Activated naive CD4-positive, alpha-beta T cell treated with anti-CD3 and anti-CD28 coated beads, Interleukin-2, amount 50 U/mL, for 72 hours (primary cell): ENCODE results near the gene CIB4. TPM values are rescaled to one million over a fixed set of nuclear protein-coding genes. Genes with fewer than 3 reads are reported as not detected.
A peak's percentile ranks its signal among the peaks of the same experiment; 100 is the strongest.

Experiments used
- ATAC-seq, 2 donors: fragments of 150-1000 bp; cut with Tn5 transposase; 2 replicates each; pipeline ENCODE4 v1.10.0; 2021; ENCODE audit warnings: mild to moderate bottlenecking in 2 of 2, moderate library complexity in 2 of 2
- DNase-seq, 2 donors: peaks; one replicate each; pipeline ENCODE4 v3.0.0; 2021 to 2022; ENCODE audit warnings: low spot score in 2 of 2
- H3K27ac Mint-ChIP-seq, 2 donors: one replicate each; pipeline ENCODE4 v1.8.0; 2022; ENCODE audit warnings: mild to moderate bottlenecking in 2 of 2, mixed read lengths in 2 of 2
- H3K36me3 Mint-ChIP-seq, 2 donors: one replicate each; pipeline ENCODE4 v1.8.0; 2022; ENCODE audit warnings: mixed read lengths in 2 of 2
- H3K9me3 Mint-ChIP-seq, 2 donors: one replicate each; pipeline ENCODE4 v1.8.0; 2022; ENCODE audit warnings: mixed read lengths in 2 of 2
- total RNA-seq, 2 donors: library from RNA; stranded (reverse); gene quantifications; one replicate each; pipeline ENCODE4 v1.2.3, GENCODE V29; 2022

The CIB4 gene
- total RNA-seq, 2 donors from 2014 or later = not detected

GRCh38 chr2:26541401-26542193 is 99.6 kb downstream of the CIB4 start:
- ATAC-seq (no peak), DNase-seq (no peak)
- Mint-ChIP-seq H3K36me3 (no peaks in the 10 kb centered on the region), H3K27ac (no peak overlapping the region), H3K9me3 (no peaks in the 10 kb centered on the region)

GRCh38 chr2:26540961-26541360 is 100.2 kb downstream of the CIB4 start:
- no peak for ATAC-seq
- no peak overlapping the region for H3K27ac Mint-ChIP-seq
- H3K36me3 Mint-ChIP-seq = no peaks in the 10 kb centered on the region
- H3K9me3 Mint-ChIP-seq = no peaks in the 10 kb centered on the region
- no peak for DNase-seq

- Mint-ChIP-seq H3K27ac (no peak overlapping the region), H3K36me3 (no peaks in the 10 kb centered on the region), H3K9me3 (no peaks in the 10 kb centered on the region)
- DNase-seq (no peak), ATAC-seq (no peak)
These were observed 100.9 kb downstream of the CIB4 start for GRCh38 chr2:26540306-26540705.

GRCh38 chr2:26537826-26538475 is 103.2 kb downstream of the CIB4 start:
- ATAC-seq (no peak), DNase-seq (no peak)
- H3K36me3 Mint-ChIP-seq = no peaks in the 10 kb centered on the region
- H3K27ac Mint-ChIP-seq = no peak overlapping the region
- no peaks in the 10 kb centered on the region for H3K9me3 Mint-ChIP-seq

DNA sequence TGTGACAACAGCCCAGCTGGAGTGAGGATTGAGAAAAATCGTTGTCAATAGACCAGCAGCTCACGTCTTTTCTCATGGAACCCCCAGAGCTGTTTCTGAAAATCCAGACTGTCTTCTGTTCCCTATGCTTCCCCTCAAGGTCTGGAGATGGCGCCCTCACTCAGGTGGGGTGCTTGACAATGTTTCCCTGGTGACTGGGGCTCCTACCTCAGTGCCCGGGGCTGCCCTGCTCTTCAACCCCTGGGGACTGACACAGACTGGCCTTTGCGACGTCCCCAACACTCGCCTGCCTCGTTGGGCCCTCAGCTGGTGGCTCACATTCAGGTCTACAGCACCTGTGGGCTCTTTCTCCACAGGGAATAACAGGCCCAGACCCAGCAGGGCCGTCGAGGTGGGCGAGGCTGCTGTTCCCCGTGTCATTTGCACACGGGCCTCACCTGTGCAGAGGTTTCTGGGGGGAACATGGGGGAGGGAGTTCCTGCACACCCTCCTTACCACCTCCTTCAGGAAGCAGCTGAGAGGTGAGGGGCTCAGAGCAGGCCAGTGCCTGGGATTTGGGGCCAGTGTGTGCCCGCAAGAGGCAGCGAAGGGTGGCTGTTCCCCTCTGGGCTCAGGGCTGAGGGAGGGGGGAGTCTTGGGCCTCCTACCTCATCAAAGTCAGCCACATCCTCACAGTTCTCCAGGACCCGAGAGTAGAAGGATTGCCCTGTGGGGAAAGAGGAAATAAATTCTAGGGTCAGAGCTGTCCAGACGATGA is 103.9 kb downstream of the CIB4 start:
- H3K27ac Mint-ChIP-seq = no peak overlapping the region
- no peaks in the 10 kb centered on the region for H3K36me3 Mint-ChIP-seq
- ATAC-seq (no peak), DNase-seq (no peak)
- H3K9me3 Mint-ChIP-seq = no peaks in the 10 kb centered on the region

DNA sequence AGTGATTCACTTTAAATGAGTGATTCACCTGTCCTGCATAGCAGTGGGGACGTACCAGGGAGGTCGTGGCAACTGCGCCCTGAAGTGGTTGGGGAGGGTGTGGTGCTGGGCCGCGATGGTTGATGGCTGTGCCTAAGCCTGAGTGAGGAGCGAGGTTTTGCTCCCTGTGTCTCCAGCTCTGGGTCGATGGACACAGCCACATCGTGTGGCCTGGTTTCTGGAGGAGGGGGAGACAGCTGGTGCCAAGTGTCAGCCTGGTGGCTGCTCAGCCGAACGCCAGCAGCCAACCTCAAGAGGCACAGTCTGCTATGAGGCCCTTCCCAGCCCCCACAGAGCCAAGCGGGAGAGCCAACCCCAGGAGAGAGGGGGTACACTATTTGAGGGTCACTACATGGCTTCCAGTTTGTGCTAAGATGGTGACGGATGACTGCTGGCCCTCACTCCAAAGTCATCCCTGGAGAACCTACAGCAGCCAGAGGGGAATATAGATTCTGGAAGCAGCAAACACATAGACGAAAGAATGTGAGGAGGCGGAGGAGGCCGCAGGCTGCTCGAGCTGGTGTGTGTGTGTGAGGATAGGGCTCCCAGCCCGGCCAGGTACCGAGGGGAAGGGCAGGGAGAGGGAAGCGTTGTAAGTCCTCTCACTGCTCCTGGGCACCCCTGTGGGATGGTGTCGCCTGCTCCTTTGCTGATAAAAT is 104.6 kb downstream of the CIB4 start:
- Mint-ChIP-seq H3K27ac (no peak overlapping the region), H3K9me3 (no peaks in the 10 kb centered on the region), H3K36me3 (no peaks in the 10 kb centered on the region)
- no peak for DNase-seq
- ATAC-seq = no peak

DNA sequence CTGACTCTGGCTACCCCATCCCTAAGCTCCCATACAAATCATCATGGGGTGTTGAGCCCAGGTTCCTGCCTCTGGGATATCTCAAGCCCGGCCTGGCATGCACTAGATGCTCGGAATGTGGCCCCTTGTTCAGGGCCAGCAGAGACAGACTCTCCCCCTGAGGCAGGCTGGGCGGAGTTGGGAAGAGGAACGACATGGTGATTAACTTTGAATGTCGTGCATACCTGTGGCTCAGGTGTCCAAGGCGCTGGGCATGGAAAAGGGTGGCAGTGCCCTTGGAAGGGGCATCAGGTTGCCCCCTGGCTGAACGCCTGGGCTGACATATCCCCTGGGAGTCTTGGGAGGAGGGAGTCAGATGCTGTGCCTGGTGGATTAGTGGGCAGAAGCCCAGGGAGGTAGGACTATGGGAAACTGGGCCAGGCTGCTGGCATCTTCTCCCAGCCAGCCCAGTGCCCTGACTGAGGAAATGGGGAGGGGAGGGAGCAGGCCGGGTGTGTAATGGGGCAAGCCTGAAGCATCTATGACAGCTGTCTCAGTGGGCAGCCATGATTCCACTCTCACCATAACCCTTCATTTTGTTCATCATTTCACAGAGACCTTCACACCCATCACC is 105.4 kb downstream of the CIB4 start:
- Mint-ChIP-seq H3K36me3 (no peaks in the 10 kb centered on the region), H3K9me3 (no peaks in the 10 kb centered on the region)
- ATAC-seq = no peak

DNA sequence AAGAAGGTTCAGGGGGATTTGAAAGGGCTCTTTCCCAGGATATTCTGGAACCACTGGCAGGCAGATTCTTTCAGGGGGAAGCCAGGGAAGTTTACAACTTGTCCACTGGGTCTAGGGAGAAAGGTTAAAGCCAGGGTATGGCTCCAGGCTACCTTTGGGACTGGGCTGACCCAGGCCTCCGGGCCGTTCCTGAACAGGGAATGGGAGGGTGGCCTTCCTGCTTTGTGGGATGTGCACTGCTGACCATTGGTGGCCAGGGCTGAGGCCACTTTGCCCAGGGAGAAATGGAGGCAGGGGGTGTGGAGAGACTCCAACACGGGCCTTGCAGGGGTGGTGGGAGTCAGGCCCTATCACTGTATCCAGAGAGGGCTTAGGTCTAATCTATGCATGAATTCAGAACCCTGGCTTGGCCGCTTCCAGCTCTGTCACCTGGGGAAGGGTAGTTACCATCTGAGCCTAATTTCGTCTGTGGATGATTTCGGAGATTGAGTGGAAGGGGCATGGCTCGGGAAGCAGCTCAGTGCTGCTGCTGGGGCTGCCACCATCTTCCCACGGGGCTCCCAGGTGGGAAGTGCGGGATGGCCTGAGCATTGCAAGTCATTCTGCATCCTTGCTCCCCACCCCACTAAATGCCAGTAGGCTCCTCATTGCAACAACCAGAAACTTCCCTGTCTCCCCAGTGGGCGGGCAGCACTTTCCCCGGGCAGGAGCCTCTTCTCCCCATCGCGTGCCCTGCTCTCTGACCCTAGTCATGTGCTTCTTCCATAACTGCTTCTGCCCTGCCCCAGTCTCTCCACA is 106.1 kb downstream of the CIB4 start:
- Mint-ChIP-seq H3K36me3 (no peaks in the 10 kb centered on the region), H3K27ac (peak overlapping the region in 1 of 2 donors; percentile 62), H3K9me3 (no peaks in the 10 kb centered on the region)
- ATAC-seq (no peak), DNase-seq (no peak)

More for the DNA sequence above, 105.4 kb downstream of the CIB4 start:
- DNase-seq = no peak
- peak overlapping the region in 1 of 2 donors; percentile 62 for H3K27ac Mint-ChIP-seq

GRCh38 chr2:26534098-26534864 is 106.9 kb downstream of the CIB4 start:
- ATAC-seq (no peak), DNase-seq (no peak)
- Mint-ChIP-seq H3K27ac (no peak overlapping the region), H3K9me3 (no peaks in the 10 kb centered on the region), H3K36me3 (no peaks in the 10 kb centered on the region)

GRCh38 chr2:26533661-26534060 is 107.5 kb downstream of the CIB4 start:
- ATAC-seq (no peak), DNase-seq (no peak)
- H3K9me3 Mint-ChIP-seq = no peaks in the 10 kb centered on the region
- H3K36me3 Mint-ChIP-seq = no peaks in the 10 kb centered on the region
- H3K27ac Mint-ChIP-seq = no peak overlapping the region

- Mint-ChIP-seq H3K36me3 (no peaks in the 10 kb centered on the region), H3K27ac (no peak overlapping the region), H3K9me3 (no peaks in the 10 kb centered on the region)
- no peak for DNase-seq
- no peak for ATAC-seq
These were observed 108.6 kb downstream of the CIB4 start for GRCh38 chr2:26532301-26533250.
